Measurements from ENCODE around the gene GLG1.
"Not testable (repeated sequence)": the region's sequence is repeated elsewhere in the genome, so short reads cannot be mapped to it uniquely, and the experiment has no call there.

GLG1 gene

GRCh38 chr16:74425751-74426150 is 181.2 kb downstream of the GLG1 start:
- DNase-seq (ENCODE audit: low read depth, low spot score); H3K4me3 ChIP-seq (ENCODE audit: low read length): not testable (repeated sequence)

GRCh38 chr16:74423721-74424120 is 183.2 kb downstream of the GLG1 start:
- H3K4me3 ChIP-seq (ENCODE audit: low read length); DNase-seq (ENCODE audit: low read depth, low spot score): not testable (repeated sequence)

DNA sequence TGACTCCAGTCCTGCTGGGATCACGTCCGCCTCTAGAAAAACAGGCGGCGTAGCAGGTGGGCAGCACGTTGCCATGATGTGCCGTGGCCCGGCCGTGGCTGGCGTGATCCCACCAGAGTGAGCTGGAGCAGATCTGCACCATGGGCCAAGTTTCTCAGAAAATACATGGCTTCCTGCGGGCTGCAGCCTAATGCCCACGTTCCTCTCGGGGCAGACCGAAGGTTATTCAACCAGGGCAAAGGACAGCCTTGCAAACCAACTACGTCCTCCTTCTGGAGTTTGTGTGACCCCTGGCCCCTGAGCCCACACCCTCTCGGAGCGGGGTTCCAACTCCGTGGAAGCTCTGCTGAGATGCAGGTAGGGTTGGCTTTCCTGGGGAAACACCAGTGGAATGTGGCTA is 184.8 kb downstream of the GLG1 start:
- not testable (repeated sequence) for H3K4me3 ChIP-seq (ENCODE audit: low read length); DNase-seq (ENCODE audit: low read depth, low spot score)

DNA sequence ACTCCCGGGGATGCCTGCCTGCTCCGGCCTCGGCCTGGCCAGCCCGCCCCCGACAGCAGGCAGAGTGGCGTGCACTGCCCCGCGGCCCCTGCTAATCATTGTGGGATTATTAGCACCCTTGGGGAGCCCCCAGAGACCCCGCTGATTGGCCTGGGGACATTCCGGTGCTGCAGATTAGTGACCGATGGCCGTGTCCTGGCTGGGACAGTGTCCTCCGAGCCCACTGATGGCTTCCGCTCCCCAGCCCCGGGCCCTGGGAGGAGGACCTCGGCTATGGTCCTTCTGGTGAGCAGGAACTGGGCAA is 185.5 kb downstream of the GLG1 start:
- H3K4me3 ChIP-seq (ENCODE audit: low read length); DNase-seq (ENCODE audit: low read depth, low spot score): not testable (repeated sequence)

GRCh38 chr16:74420612-74421481 is 186.1 kb downstream of the GLG1 start, which contains the start of gene CLEC18B:
CLEC18B (minus strand) TSS chr16:74421478; CDS start chr16:74421270, 208 bp downstream.
- not testable (repeated sequence) for DNase-seq (ENCODE audit: low read depth, low spot score)

DNA sequence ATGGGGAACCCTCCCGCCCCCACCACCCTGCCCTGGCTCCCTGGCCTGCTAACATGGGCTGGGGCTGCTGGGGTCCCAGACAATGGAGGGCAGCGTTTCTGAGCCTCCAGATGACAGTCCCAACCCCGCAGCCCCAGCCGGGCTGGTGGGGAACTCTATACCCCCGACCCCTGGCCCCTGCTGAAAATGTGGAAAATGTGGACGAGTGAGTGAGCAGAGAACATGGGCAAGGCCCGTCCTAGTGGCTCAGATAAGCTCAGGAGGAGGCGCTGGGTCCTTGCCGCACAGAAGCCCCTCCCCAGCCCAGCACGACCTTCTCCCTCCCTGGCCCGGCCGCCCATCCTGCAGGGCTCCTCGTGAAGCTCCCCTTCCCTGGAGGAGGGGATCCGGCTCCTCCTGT is 187.1 kb downstream of the GLG1 start:
- H3K4me3 ChIP-seq (ENCODE audit: low read length); DNase-seq (ENCODE audit: low read depth, low spot score): not testable (repeated sequence)

More at GRCh38 chr16:74420612-74421481, 186.1 kb downstream of the GLG1 start, which contains the start of gene CLEC18B:
- H3K4me3 ChIP-seq (ENCODE audit: low read length) = not testable (repeated sequence)

GRCh38 chr16:74417897-74418296 is 189.0 kb downstream of the GLG1 start:
- DNase-seq (ENCODE audit: low read depth, low spot score); H3K4me3 ChIP-seq (ENCODE audit: low read length): not testable (repeated sequence)

GRCh38 chr16:74413920-74414319 is 193.0 kb downstream of the GLG1 start:
- not testable (repeated sequence) for H3K4me3 ChIP-seq (ENCODE audit: low read length)

GRCh38 chr16:74413485-74413884 is 193.4 kb downstream of the GLG1 start:
- not testable (repeated sequence) for H3K4me3 ChIP-seq (ENCODE audit: low read length); DNase-seq (ENCODE audit: low read depth, low spot score)

More at GRCh38 chr16:74413920-74414319, 193.0 kb downstream of the GLG1 start:
- not testable (repeated sequence) for DNase-seq (ENCODE audit: low read depth, low spot score)

GRCh38 chr16:74412775-74413390 is 194.0 kb downstream of the GLG1 start:
- not testable (repeated sequence) for H3K4me3 ChIP-seq (ENCODE audit: low read length); DNase-seq (ENCODE audit: low read depth, low spot score)

DNA sequence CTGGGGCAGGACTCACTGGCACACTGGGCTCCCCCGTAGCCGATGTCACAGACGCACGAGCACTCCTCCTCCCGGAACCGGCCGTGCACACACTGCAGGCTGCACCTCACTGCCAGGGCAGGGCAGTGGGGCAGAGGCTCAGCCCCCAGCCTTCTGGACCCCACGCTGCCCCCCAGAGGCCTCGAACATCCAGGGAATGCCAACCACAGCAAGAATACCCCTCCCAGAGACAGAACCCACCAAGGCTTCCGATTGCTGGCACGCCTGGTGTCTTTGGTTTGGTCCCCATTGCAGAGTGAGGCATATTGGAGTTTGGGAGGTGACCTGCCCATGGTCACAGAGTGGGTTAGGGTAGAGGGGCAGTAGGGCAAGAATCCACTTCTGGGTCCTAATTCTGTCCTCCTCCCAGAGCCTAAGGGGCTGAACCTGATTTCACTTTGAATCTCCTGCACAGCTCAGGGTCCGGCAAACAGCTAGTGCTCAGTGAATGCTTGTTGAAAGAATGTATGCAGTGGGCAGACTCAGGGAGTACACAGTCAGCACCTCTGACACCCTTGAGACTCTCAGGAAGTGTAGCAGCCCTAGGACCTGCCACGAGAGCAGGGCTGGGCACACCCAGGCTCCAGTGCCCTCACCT is 194.7 kb downstream of the GLG1 start:
- not testable (repeated sequence) for DNase-seq (ENCODE audit: low read depth, low spot score); H3K4me3 ChIP-seq (ENCODE audit: low read length)

- not testable (repeated sequence) for DNase-seq (ENCODE audit: low read depth, low spot score); H3K4me3 ChIP-seq (ENCODE audit: low read length)
Observed at GRCh38 chr16:74410981-74411380, 195.9 kb downstream of the GLG1 start.

GRCh38 chr16:74410057-74410957 is 196.6 kb downstream of the GLG1 start:
- DNase-seq (ENCODE audit: low read depth, low spot score); H3K4me3 ChIP-seq (ENCODE audit: low read length): not testable (repeated sequence)

DNA sequence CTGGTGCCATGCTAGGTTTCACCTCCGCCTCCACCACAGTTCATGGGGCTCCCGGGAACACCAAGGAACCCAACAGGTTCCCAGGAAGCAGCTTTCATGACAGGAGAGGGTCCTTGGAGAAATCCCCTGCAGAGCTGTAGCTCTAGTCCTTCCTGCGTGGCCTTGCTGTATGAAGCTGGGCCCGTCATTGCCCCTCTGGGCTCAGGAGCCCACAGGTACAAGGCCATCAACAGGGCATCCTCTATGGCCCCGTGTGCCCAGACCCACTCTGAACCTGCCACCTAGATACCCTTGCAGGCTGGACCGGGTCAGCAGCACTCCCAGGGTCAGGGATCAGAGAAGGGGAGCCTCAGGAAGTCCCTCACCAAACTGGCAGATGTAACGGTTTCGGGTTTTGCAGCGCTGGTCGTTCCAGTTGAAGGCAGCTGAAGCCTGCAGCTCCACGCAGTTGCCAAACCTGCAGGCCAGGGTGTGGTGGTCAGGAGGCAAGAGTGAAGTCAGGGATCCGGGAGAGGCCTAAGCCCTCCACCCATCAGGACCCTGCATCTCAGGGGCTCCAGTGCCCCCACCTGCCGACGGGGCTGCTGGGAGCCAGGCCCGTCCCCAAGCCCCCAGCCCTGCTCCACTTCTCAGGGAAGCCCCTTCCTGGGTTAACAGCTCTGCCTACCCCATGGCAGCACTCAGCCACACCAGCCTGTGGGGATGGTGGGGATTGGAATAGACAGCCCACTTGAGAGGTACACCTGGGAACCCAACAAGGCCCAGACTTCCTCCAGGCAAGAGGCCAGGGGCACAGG is 197.5 kb downstream of the GLG1 start:
- H3K4me3 ChIP-seq (ENCODE audit: low read length); DNase-seq (ENCODE audit: low read depth, low spot score): not testable (repeated sequence)

DNA sequence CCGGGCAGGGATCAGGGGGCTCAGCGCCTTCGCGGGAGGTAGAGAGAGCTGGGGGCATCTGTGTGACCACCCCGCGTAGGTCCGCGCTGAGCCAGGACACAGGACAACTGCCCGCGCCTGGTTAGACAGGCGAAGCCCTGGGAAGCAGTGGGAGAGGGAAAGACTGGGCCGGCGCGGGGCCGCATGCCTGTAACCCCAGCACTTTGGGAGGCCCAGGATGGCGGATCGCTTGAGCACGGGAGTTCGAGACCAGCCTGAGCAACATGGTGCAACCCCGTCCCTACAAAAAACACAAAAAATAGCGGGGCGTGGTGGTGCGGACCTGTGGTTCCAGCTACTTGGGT is 199.6 kb downstream of the GLG1 start:
- not testable (repeated sequence) for DNase-seq (ENCODE audit: low read depth, low spot score); H3K4me3 ChIP-seq (ENCODE audit: low read length)

DNA sequence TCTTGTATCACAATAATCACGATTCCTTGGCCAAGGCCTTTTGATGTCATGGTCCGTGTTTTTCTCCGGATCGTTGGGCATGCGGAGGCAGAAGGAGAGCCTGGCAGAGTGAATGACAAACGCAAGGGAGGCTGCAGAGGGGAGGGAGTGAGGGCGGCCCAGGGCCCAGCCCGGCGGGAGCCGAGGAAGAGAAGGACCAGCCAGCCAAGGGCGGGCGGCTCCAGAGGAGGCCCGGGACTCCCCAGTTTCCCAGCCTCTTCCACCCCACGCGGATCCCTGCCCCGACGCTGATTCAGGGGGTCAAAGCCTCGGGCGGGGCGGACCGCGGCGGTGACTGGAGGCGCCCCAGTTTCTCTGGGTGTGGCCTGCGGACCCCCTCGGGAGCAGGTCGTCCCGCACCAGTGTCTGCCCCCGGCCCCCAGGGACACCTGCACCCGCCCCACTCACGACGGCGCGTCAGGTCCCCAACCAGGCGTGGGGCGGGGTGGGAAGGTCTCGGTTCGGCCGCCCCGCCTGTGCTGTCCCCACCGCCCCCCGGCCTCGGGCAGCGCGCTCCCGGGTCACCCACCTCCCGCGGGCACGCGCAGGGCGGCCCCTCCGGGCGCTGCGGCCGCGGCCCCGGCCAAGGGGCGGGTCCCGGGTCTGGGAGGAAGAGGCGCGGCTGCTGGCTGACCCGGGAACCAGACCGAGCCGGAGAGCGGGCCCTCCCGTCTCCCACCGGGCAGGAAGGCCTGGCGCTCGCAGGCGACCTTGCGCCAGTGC is 200.1 kb downstream of the GLG1 start:
- not testable (repeated sequence) for H3K4me3 ChIP-seq (ENCODE audit: low read length); DNase-seq (ENCODE audit: low read depth, low spot score)

GRCh38 chr16:74404148-74404933 is 202.6 kb downstream of the GLG1 start:
- H3K4me3 ChIP-seq (ENCODE audit: low read length); DNase-seq (ENCODE audit: low read depth, low spot score): not testable (repeated sequence)
